ENCODE results near the gene XYLT2.
"Not testable (repeated sequence)": the region's sequence is repeated elsewhere in the genome, so short reads cannot be mapped to it uniquely, and the experiment has no call there.

Gene XYLT2

GRCh38 chr17:50345432-50346312, at the start of gene XYLT2:
XYLT2 (plus strand) TSS chr17:50346126; CDS start chr17:50346141, 15 bp downstream.
- DNase-seq: peak; percentile 26

GRCh38 chr17:50297407-50297865, 48.5 kb upstream of the XYLT2 start:
- peak; percentile 51 for DNase-seq

- DNase-seq: no peak
Measured at GRCh38 chr17:50298018-50298417, 47.9 kb upstream of the XYLT2 start.

- DNase-seq: no peak
Measured at GRCh38 chr17:50299776-50300175, 46.1 kb upstream of the XYLT2 start.

- DNase-seq: not testable (repeated sequence)
Measured at GRCh38 chr17:50300824-50301223, 45.1 kb upstream of the XYLT2 start.

- no peak for DNase-seq
Measured at GRCh38 chr17:50301891-50302584, 43.9 kb upstream of the XYLT2 start.

- DNase-seq: no peak
Measured at GRCh38 chr17:50303051-50303450, 42.9 kb upstream of the XYLT2 start.

- no peak for DNase-seq
Measured at GRCh38 chr17:50303596-50303995, 42.3 kb upstream of the XYLT2 start.

GRCh38 chr17:50304781-50305404, 41.0 kb upstream of the XYLT2 start:
- no peak for DNase-seq

GRCh38 chr17:50307654-50308053, 38.3 kb upstream of the XYLT2 start:
- no peak for DNase-seq

- no peak for DNase-seq
Measured at GRCh38 chr17:50308666-50309065, 37.3 kb upstream of the XYLT2 start.

GRCh38 chr17:50310455-50311111, 35.3 kb upstream of the XYLT2 start:
- no peak for DNase-seq

GRCh38 chr17:50311112-50311460, 34.8 kb upstream of the XYLT2 start:
- no peak for DNase-seq

- no peak for DNase-seq
Measured at GRCh38 chr17:50311483-50311882, 34.4 kb upstream of the XYLT2 start.

- no peak for DNase-seq
Measured at GRCh38 chr17:50312308-50312707, 33.6 kb upstream of the XYLT2 start.

GRCh38 chr17:50314456-50315011, 31.4 kb upstream of the XYLT2 start:
- DNase-seq: no peak

GRCh38 chr17:50316016-50316587, 29.8 kb upstream of the XYLT2 start:
- no peak for DNase-seq

GRCh38 chr17:50316660-50317059, 29.3 kb upstream of the XYLT2 start:
- DNase-seq: not testable (repeated sequence)

- no peak for DNase-seq
Measured at GRCh38 chr17:50317121-50317520, 28.8 kb upstream of the XYLT2 start.

GRCh38 chr17:50318501-50319285, 27.2 kb upstream of the XYLT2 start:
- no peak for DNase-seq

- DNase-seq: no peak
Measured at GRCh38 chr17:50319306-50320004, 26.5 kb upstream of the XYLT2 start.
